ENCODE measurements around the gene METTL6.

Gene METTL6

GRCh38 chr3:15452156-15452555 lies 24.8 kb upstream of the METTL6 start:
- POLR2A ChIA-PET = no interaction called here
- CTCF ChIA-PET = interaction anchor here (1.0 kb wide), 1 partner anchor 47 kb away, joined by 3 read pairs; no protein-coding TSS in a partner anchor
- TF ChIP-seq CTCF (IDR thresholded peaks at IDR 0.05; ENCODE audit: insufficient read depth, low read length, missing control alignments) = no peak
- DNase-seq (ENCODE audit: low read depth, low spot score) = no peak
- H3K4me3 ChIP-seq (ENCODE audit: low read depth, low read length) = no peak overlapping the region

- TF ChIP-seq CTCF (IDR thresholded peaks at IDR 0.05; ENCODE audit: insufficient read depth, low read length, missing control alignments) = no peak
- H3K4me3 ChIP-seq (ENCODE audit: low read depth, low read length) = no peak overlapping the region
- ChIA-PET POLR2A (no interaction called here), CTCF (interaction anchor here (1.0 kb wide), 1 partner anchor 46 kb away, joined by 3 read pairs; no protein-coding TSS in a partner anchor)
- no peak for DNase-seq (ENCODE audit: low read depth, low spot score)
Observed at GRCh38 chr3:15451216-15452113, 24.1 kb upstream of the METTL6 start.

DNA sequence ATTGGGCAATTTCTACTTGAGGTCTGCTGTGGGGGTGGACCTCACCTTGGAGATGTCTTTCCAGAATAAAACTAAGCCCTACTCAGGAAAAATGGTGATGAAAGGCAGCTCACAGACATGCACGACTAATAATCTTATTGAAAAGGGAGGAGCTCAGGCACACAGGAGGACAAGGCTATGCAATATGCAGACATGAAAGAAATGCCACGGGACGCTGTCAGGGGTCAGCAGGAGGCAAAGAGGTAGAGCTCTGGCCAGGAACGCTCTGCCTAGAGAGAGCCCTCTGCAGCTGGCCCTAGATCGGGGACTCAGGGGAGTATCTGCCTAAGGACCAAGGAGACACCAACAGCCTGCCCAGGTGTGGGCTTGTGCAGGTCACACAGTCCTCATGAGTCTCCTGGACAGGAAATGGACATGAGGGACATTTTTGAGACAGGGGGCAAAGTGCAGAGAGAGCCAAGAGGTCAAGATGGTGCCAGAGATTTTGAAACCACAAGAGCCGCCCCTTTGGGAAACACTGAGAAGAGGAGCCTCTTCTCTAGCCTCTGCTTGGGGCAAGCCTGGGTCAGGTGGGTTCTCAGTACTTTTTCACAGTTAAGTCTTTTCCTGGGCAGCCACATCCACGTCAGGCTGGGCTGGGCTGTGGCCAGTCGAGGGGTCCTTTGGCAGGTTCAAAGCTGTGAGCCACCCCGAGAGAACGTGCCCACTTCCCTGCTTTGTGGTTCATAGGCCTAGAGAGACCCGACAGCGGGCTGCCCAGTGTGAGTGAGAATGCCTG lies 23.3 kb upstream of the METTL6 start:
- H3K4me3 ChIP-seq (ENCODE audit: low read depth, low read length) = no peak overlapping the region
- DNase-seq (ENCODE audit: low read depth, low spot score) = no peak
- CTCF ChIA-PET = no interaction called here
- TF ChIP-seq CTCF (IDR thresholded peaks at IDR 0.05; ENCODE audit: insufficient read depth, low read length, missing control alignments) = no peak
- POLR2A ChIA-PET = no interaction called here

DNA sequence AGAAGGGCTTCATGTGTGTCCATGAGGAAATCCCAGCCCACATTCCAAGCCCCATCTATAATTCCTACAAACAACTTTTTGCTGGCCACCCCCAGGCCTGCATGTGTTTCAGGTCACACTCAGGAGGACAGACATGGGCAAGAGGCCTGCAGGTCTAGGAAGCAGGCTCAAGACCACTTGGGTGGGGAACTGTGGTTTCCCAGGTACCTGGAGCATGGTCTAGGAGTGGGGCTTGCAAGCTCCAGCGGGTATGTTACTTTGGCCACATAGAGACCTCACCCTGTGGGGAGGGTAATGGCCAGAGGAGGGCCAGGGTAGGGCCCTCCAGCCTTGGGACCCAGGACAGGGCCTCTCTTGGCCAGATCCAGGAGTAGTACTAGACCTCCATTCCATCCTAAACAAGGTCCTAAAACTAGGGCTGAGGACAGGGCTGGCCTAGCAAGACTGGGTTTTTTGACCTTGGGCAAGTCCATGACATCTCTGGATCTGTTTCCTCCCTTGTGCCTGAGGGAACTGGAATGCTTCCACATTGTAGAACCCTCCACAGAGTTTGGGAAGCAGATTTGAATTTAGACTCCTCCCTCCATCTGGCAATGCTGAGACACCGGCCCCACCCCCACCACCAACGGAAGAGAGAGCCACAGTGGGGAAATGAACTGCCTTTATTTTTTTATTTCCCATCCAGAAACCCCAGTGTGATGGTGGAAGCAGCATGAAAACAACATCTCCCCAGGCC lies 22.3 kb upstream of the METTL6 start:
- ChIA-PET POLR2A (no interaction called here), CTCF (no interaction called here)
- no peak for DNase-seq (ENCODE audit: low read depth, low spot score)
- TF ChIP-seq CTCF (IDR thresholded peaks at IDR 0.05; ENCODE audit: insufficient read depth, low read length, missing control alignments) = no peak
- H3K4me3 ChIP-seq (ENCODE audit: low read depth, low read length) = no peak overlapping the region

DNA sequence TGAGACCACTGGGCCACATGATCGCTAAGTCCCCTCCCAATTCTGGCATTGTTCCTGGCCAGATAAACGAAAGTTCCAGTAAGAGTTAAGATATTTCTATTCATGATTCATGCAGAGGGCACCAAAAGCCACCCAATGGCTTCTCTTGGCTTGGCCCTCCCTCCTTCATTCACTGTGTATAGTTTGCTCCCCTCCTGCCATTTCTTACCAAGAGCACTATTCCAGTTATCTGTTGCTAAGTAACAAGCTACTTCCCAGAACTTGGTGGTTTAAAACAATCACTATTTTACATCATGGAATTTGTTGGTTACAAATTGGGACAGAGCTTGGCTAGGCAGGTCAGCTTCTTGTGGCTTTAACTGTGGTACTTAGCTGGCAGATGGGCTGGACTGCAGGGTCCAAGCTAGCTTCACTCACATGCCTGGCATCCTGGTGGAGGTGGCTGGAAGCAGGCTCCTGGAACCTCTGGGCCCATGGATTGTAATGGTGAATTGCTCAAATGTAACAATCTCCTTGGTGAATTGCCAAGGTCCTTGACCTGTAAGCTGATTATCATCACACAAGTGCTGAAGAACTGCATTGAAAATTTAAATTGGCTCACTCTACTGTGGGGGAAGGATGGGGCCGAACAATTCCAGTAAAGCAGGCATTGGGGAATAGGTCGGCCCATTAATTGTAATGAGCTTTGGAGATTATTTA lies 16.6 kb upstream of the METTL6 start:
- DNase-seq (ENCODE audit: low read depth, low spot score) = peak; percentile 9
- no peak overlapping the region for H3K4me3 ChIP-seq (ENCODE audit: low read depth, low read length)
- TF ChIP-seq CTCF (IDR thresholded peaks at IDR 0.05; ENCODE audit: insufficient read depth, low read length, missing control alignments) = no peak
- CTCF ChIA-PET = interaction anchor here (0.9 to 1.3 kb wide), 2 partner anchors 10 to 241 kb away, joined by 3 to 4 read pairs; no protein-coding TSS in a partner anchor
- POLR2A ChIA-PET = no interaction called here
